GM19023 (cell line): ENCODE measurements around the gene LHX6.

ENCODE experiments used
- ATAC-seq: cut with Tn5 transposase; IDR thresholded peaks from one replicate; pipeline ENCODE4 v1.9.1; 2021; ENCODE audit warnings: mild to moderate bottlenecking, moderate library complexity; ENCODE audit not compliant: unreplicated experiment

Gene LHX6

GRCh38 chr9:122228568-122229484 is at the start of gene LHX6:
Gene LHX6 (minus strand): TSS chr9:122228957. CDS start chr9:122228740, 217 bp downstream.
- ATAC-seq: no peak

GRCh38 chr9:122277285-122277897 is 48.6 kb upstream of the LHX6 start:
- ATAC-seq: no peak

- no peak for ATAC-seq
Measured at GRCh38 chr9:122276096-122276495, 47.3 kb upstream of the LHX6 start.

- ATAC-seq: no peak
Measured at GRCh38 chr9:122274055-122274454, 45.3 kb upstream of the LHX6 start.

- no peak for ATAC-seq
Measured at GRCh38 chr9:122268041-122268814, 39.5 kb upstream of the LHX6 start.

- peak; percentile 23 for ATAC-seq
Measured at GRCh38 chr9:122265149-122265915, 36.6 kb upstream of the LHX6 start.

GRCh38 chr9:122264360-122265148 is 35.8 kb upstream of the LHX6 start, which contains the start of the genes MRRF and RBM18:
Gene MRRF (plus strand): TSS chr9:122264882. CDS start chr9:122270892, 6,010 bp downstream.
Gene RBM18 (minus strand): TSS chr9:122264840. CDS start chr9:122261492, 3,348 bp downstream.
- peak; percentile 89 for ATAC-seq

- ATAC-seq: no peak
Measured at GRCh38 chr9:122263699-122264349, 35.1 kb upstream of the LHX6 start.

- no peak for ATAC-seq
Measured at GRCh38 chr9:122262073-122262472, 33.3 kb upstream of the LHX6 start.

GRCh38 chr9:122261469-122261881 is 32.7 kb upstream of the LHX6 start:
- no peak for ATAC-seq

GRCh38 chr9:122258886-122259415 is 30.2 kb upstream of the LHX6 start:
- ATAC-seq: no peak

- no peak for ATAC-seq
Measured at GRCh38 chr9:122256206-122256605, 27.4 kb upstream of the LHX6 start.

GRCh38 chr9:122254761-122255160 is 26.0 kb upstream of the LHX6 start:
- no peak for ATAC-seq

- ATAC-seq: no peak
Measured at GRCh38 chr9:122252796-122253195, 24.0 kb upstream of the LHX6 start.

- ATAC-seq: no peak
Measured at GRCh38 chr9:122251351-122251750, 22.6 kb upstream of the LHX6 start.

GRCh38 chr9:122248448-122248865 is 19.7 kb upstream of the LHX6 start:
- ATAC-seq: no peak

- ATAC-seq: no peak
Measured at GRCh38 chr9:122246666-122247065, 17.9 kb upstream of the LHX6 start.

GRCh38 chr9:122244349-122244748 is 15.6 kb upstream of the LHX6 start:
- ATAC-seq: no peak

- no peak for ATAC-seq
Measured at GRCh38 chr9:122239722-122240121, 11.0 kb upstream of the LHX6 start.
